Heart left ventricle (tissue), 16 donors: ENCODE measurements around the gene PLEKHG3. TPM values are rescaled to one million over a fixed set of nuclear protein-coding genes. Genes with fewer than 3 reads are reported as not detected.

Experiments used
- ATAC-seq, 4 donors: fragments of 200-7000 bp; cut with Tn5 transposase; one replicate each; pipeline ENCODE4 v1.9.1; 2020 to 2022; ENCODE audit warnings: moderate library complexity in 4 of 4, mild to moderate bottlenecking in 3 of 4, moderate number of reproducible peaks in 1 of 4
- DNase-seq, 5 donors: peaks; one replicate each; pipeline ENCODE4 v3.0.0-alpha.2; 2020
- H3K27ac ChIP-seq, 12 donors: fragments of 200-600 bp; sonication (generic) in 4 of 12; one replicate each; pipeline versions ENCODE4 v1.5.0 to v1.8.0; 2016 to 2022; ENCODE audit warnings: mild to moderate bottlenecking in 2 of 12
- H3K27me3 ChIP-seq, 9 donors: fragments of 200-600 bp; sonication (generic) in 2 of 9; one replicate each; pipeline versions ENCODE4 v1.5.1 to v1.8.0; 2016 to 2022; ENCODE audit warnings: mild to moderate bottlenecking in 3 of 9
- H3K36me3 ChIP-seq, 9 donors: fragments of 200-600 bp; sonication (generic) in 2 of 9; one replicate each; pipeline versions ENCODE4 v1.5.0 to v1.8.0; 2018 to 2022; ENCODE audit warnings: mild to moderate bottlenecking in 2 of 9
- H3K4me1 ChIP-seq, 12 donors: fragments of 200-600 bp; sonication (generic) in 4 of 12; one replicate each; pipeline versions ENCODE4 v1.5.0 to v1.8.0; 2016 to 2022; ENCODE audit warnings: mild to moderate bottlenecking in 3 of 12
- H3K4me3 ChIP-seq, 12 donors: fragments of 200-600 bp; sonication (generic) in 4 of 12; one replicate each; pipeline versions ENCODE4 v1.5.0 to v1.8.0; 2017 to 2022; ENCODE audit warnings: mild to moderate bottlenecking in 9 of 12, moderate library complexity in 4 of 12
- H3K9me3 ChIP-seq, 12 donors: fragments of 200-600 bp; sonication (generic) in 4 of 12; one replicate each; pipeline versions ENCODE4 v1.5.0 to v1.8.0; 2016 to 2022; ENCODE audit warnings: mild to moderate bottlenecking in 1 of 12
- POLR2A ChIP-seq, 2 donors: fragments of 450-650 bp; IDR thresholded peaks; one replicate each; pipeline ENCODE4 v1.6.1; 2017; ENCODE audit warnings: antibody characterized with exemption in 2 of 2, mild to moderate bottlenecking in 2 of 2, moderate library complexity in 2 of 2
- WGBS, 4 donors: extraction: QIAGEN DNeasy Blood & Tissue Kit in 2 of 4; methylation state at CpG; one replicate each; pipeline versions ENCODE4 v1.1.5 to v1.1.7; 2013 to 2018; 5-methylcytosine and 5-hydroxymethylcytosine counted together
- intact Hi-C, 10 donors: fragments of 100-400 bp; cut with DNase I; formaldehyde crosslinking; loops; one replicate each; pipeline versions ENCODE4 v1.11.1 to v1.14.2; 2022
- polyA plus RNA-seq, 2 donors: library from polyadenylated mRNA; stranded (reverse); fragments of 200-250 nt; gene quantifications; one replicate each; pipeline ENCODE4 v1.2.3, GENCODE V29; 2013
- total RNA-seq, 9 donors: library from RNA; depleted of rRNA in 2 of 9; stranded (reverse); fragments of >200 nt in 2 of 9; fragmentation: NEBNext Ultra II Directional in 3 of 9; extraction: Animal tissue kit (Norgen Biotek cat#: 25700) in 3 of 9; gene quantifications; one replicate each; pipeline versions ENCODE4 v1.1.0 to v1.2.4, GENCODE V29; 2016 to 2023
- TF ChIP-seq, protein P1 (sequence below), 12 donors: fragments of 200-600 bp; sonication (generic) in 4 of 12; IDR thresholded peaks; one replicate each; pipeline versions ENCODE4 v1.5.0 to v1.8.0; 2018 to 2022; ENCODE audit warnings: antibody characterized with exemption in 12 of 12, mild to moderate bottlenecking in 5 of 12
- donor health status: ischemic (EF 13 %, LVEDD 7.1; RV severe dilation, severe dysfunction).
- donor health status: healthy with polysubstance abuse.
- donor health status: DM: no; HTN: yes; CAD: no.
- donor health status: DM: no; HTN: no; CAD: no.
- donor health status: ischemic (EF 25% LVEDD 6.9; RV normal size, moderate dysfunction).
- donor health status: ischemic (EF 25% LVEDD 5.7; RV mildly dilated, moderate dysfunction).
- donor health status: healthy.
- donor health status: DM: yes; HTN: yes; CAD: no.
- donor health status: ischemic (EF 35%, LVEDD 5.7; RV mildly dilated, moderate dysfunction).
- donor health status: nonischemic (EF 11% LVEDD 7.7; RV severe dilation, severe dysfunction).
- donor health status: DM: yes; HTN: yes; CAD: no.
- donor health status: PGD.
- donor health status: ischemic (EF 29% LVEDD 5.4; RV normal size, mild dysfunction).
- donor health status: nonischemic (EF 23%, LVEDD 6.1; RV moderate dilation, normal function).

PLEKHG3 gene
- total and polyA plus RNA-seq, 11 donors = 7.0 to 34.3 (median 17.8) TPM

DNA sequence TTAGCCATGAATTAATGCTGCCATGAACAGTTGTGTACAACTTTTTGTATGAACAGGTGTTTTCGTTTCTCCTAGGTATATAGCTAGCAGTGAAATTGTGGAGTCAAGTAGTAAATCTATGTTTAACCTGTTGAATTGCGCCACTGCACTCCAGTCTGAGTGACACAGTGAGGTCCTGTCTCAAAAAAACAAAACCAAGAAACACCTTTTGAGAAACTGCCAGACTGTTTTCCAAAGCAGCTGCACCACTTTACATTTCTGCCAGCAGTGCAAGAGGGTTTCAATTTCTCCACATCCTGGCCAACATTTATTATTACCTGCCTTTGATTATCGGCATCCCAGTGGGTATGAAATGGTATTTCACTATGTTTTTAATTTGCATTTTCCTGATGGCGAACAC, 3.3 kb upstream of the PLEKHG3 start:
- Histone ChIP-seq H3K4me1 (peaks cover 0 to 50% (median 11%) of the 10 kb centered on the region in 12 donors), H3K4me3 (no peak overlapping the region), H3K27me3 (peaks cover 0 to 18% (median 0%) of the 10 kb centered on the region in 9 donors), H3K9me3 (no peaks in the 10 kb centered on the region), H3K36me3 (no peaks in the 10 kb centered on the region), H3K27ac (no peak overlapping the region)
- TF ChIP-seq, protein P1, sequence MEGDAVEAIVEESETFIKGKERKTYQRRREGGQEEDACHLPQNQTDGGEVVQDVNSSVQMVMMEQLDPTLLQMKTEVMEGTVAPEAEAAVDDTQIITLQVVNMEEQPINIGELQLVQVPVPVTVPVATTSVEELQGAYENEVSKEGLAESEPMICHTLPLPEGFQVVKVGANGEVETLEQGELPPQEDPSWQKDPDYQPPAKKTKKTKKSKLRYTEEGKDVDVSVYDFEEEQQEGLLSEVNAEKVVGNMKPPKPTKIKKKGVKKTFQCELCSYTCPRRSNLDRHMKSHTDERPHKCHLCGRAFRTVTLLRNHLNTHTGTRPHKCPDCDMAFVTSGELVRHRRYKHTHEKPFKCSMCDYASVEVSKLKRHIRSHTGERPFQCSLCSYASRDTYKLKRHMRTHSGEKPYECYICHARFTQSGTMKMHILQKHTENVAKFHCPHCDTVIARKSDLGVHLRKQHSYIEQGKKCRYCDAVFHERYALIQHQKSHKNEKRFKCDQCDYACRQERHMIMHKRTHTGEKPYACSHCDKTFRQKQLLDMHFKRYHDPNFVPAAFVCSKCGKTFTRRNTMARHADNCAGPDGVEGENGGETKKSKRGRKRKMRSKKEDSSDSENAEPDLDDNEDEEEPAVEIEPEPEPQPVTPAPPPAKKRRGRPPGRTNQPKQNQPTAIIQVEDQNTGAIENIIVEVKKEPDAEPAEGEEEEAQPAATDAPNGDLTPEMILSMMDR (IDR thresholded peaks at IDR 0.05) = no peak
- TF ChIP-seq POLR2A (IDR thresholded peaks at IDR 0.05) = no peak
- 96 to 97% (median 96%) methylated on average over 4 of the region's 4 CpGs for WGBS, 4 donors
- DNase-seq = peak in 1 of 5 donors; percentile 9
- no peak for ATAC-seq
- intact Hi-C loops = loop anchor here in 1 of 10 donors (10.0 kb wide), 1 partner anchor 54 kb away; no protein-coding TSS in a partner anchor

DNA sequence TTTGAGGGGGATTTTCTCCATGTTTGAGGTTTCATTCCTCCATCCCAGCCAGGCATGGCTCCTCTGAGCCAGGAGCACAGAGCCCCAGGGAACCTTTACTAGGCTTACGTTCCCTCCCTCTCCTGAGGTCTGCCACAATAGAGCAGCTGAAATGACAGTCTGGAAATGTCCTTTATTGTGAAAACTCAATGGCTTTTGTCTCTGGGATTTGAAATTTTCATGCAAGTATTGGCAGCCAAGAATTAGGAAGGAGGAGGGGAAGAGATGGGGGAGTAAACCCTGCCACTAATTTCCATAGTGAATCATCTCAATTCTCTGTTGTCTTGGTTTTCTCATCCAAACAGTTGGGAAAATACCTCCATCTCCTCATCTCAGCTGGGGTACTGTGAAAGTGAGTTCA, 2.6 kb upstream of the PLEKHG3 start:
- peak in 1 of 5 donors; percentile 3 for DNase-seq
- TF ChIP-seq, protein P1 (IDR thresholded peaks at IDR 0.05) = no peak
- no peak for TF ChIP-seq POLR2A (IDR thresholded peaks at IDR 0.05)
- no peak for ATAC-seq
- Histone ChIP-seq H3K4me3 (no peak overlapping the region), H3K36me3 (no peaks in the 10 kb centered on the region), H3K27ac (no peak overlapping the region), H3K4me1 (peaks cover 0 to 50% (median 13%) of the 10 kb centered on the region in 12 donors), H3K9me3 (no peaks in the 10 kb centered on the region), H3K27me3 (peaks cover 0 to 18% (median 0%) of the 10 kb centered on the region in 9 donors)
- 63 to 72% (median 66%) methylated on average over 1 of the region's 1 CpG for WGBS, 4 donors
- intact Hi-C loops = loop anchor here in 1 of 10 donors (10.0 kb wide), 1 partner anchor 53 kb away; no protein-coding TSS in a partner anchor

GRCh38 chr14:64702493-64703394, 1.5 kb upstream of the PLEKHG3 start:
- H3K9me3 ChIP-seq = no peaks in the 10 kb centered on the region
- WGBS, 4 donors = 72 to 85% (median 83%) methylated on average over 25 of the region's 25 CpGs
- H3K36me3 ChIP-seq = no peaks in the 10 kb centered on the region
- peak in 1 of 5 donors; percentile 24 for DNase-seq
- H3K4me1 ChIP-seq = peaks cover 0 to 59% (median 24%) of the 10 kb centered on the region in 12 donors
- peaks cover 0 to 18% (median 0%) of the 10 kb centered on the region in 9 donors for H3K27me3 ChIP-seq
- TF ChIP-seq, protein P1 (IDR thresholded peaks at IDR 0.05) = no peak
- TF ChIP-seq POLR2A (IDR thresholded peaks at IDR 0.05) = no peak
- peak overlapping the region in 1 of 12 donors; percentile 90 for H3K4me3 ChIP-seq
- intact Hi-C loops = loop anchor here in 1 of 10 donors (10.0 kb wide), 1 partner anchor 52 kb away; no protein-coding TSS in a partner anchor
- ATAC-seq = no peak
- no peak overlapping the region for H3K27ac ChIP-seq
